Caki2 (cell line): ENCODE results near the gene SLC12A5. TPM values are rescaled to one million over a fixed set of nuclear protein-coding genes. Genes with fewer than 3 reads are reported as not detected.
"Not testable (repeated sequence)": the region's sequence is repeated elsewhere in the genome, so short reads cannot be mapped to it uniquely, and the experiment has no call there.

Source experiments
- DNase-seq: peaks from one replicate; pipeline ENCODE4 v3.0.0-alpha.2; 2015; ENCODE audit warnings: low read depth
- in situ Hi-C: cut with HindIII; loops from 2 replicates; pipeline ENCODE4 v1.10.0; 2016; ENCODE audit warnings: low sequenced_read_pairs, low pct_unique_long_range_greater_than_20kb, mixed read lengths
- total RNA-seq: library from RNA; depleted of rRNA; stranded (reverse); fragments of >200 nt; shearing (Covaris generic); gene quantifications from 2 replicates; pipeline ENCODE4 v1.2.3, GENCODE V29; 2014; ENCODE audit warnings: low replicate concordance

SLC12A5 gene
- total RNA-seq, 1 experiment from 2014 or later, result 7.9 TPM

DNA sequence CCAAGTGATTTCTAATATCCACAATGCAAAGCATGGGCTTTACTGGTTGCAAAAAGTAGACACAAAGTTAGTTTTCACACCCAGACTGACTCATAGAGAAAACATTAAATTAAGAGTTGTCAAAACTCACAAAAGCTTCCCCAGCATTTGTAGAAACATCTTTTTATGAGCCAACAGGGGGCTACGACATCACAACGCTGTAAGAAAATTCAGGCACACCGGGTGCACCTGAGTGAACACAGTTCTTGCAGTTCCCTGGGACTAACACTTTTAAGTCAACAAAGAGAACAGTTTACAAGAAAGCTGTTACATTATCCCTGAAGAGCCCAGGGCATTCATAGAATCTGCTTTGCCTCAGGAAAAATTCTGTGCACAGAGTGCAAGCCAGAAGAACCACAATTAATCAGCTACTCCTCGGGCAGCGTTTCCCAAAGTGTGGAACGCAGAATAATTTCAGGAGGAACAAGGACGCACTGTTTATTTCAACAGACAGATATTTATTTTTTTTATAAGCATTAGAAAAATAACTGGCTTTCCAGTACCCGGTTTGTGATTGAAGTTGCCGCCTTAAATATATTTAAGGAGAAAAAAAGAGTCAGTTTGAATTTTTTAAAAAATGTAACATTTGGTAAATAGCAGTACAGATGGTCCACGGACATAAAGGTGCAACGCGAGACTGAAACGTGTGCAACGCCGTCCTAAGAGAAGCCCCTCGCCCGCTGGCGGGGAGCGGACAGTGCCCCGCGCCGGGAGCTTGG, 59.6 kb downstream of the SLC12A5 start:
- in situ Hi-C loops, result no loop called here
- DNase-seq, result peak; percentile 25

DNA sequence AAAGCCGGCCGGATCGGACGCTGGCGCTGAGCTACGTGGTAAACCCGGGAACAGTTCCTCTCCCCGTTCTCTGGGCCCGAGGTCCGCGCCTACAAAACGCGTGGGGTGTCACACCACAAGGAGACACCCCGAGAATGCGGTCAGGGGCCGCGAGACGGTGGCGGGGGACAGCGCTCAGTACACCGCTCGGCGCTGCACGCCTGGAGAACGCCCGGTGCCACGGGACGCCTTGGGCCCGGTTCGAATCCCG, 60.1 kb downstream of the SLC12A5 start:
- in situ Hi-C loops, result no loop called here
- no peak for DNase-seq

DNA sequence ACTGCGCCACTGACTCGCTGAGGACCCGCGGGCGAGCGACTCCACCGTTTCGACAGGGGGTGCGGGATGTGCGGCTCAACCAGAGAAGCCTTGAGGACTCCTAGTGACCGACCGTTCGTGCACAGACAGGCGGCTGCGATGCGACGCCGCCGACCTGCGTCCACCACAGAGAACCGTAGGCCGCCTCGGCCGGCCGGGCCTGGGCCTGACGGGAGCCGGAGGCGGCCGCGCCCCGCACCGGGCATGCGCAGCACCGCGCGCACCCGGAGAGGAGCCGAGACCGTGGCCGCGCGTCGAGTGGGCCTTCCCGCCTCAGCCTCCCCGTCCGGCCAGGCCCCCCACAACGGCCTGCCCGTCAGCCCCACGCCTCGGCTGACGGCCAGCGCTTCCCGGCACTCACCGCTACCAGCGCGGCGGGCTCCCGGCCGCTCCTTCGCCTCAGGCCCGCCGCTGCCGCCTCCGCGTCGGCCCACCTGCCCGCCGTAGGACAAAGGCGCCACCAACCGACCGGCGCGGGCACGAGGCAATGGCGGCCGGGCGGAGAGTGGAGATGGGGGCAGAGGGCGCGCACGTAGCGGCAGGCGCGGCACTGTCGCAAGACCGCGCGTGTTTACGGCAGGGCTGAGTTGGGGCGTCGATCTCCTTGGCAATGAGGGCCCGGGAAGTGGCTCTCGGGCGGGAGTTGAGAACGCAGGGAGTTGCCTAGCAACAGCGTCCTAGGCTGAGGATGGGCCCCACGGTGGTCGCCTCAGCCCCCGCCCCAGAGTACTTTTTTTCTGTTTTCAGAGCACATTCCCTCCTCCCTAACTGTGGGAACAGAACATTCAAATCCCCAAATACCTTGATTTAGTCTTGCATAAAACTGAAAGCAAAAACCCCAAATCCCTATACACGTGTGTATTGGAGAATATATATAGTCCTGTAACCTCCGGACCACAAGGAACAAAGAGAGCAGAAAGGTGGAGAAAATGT, 60.7 kb downstream of the SLC12A5 start, which contains the start of gene NCOA5:
TSS of gene NCOA5 (minus strand) at position 546 of the 972 bp plus-strand sequence. CDS start 10,538 bp downstream, outside the sequence.
- in situ Hi-C loops, result no loop called here

GRCh38 chr20:46091622-46092535, 62.9 kb downstream of the SLC12A5 start:
- in situ Hi-C loops, DNase-seq: not testable (repeated sequence)

More for the DNA sequence above, 60.7 kb downstream of the SLC12A5 start, which contains the start of gene NCOA5:
- DNase-seq, result peak; percentile 97

DNA sequence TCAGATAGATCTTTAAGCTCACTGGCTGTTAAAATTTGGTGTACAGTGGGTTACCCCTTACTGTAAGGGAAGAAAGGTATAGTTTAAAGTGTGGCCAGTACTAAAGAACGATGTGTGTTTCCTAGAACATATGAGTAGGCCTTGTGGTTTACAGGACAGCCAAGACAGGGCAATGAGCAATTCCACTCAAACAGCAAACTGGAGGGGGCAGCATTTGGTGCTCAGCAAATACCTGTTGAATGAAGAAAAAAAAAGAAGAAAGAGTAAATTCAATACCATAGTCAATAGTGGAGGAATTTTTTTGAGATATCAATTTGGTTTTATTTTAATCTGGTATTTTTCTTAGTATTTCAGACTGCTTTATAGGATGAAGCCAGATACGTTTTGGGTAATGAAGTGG, 64.5 kb downstream of the SLC12A5 start:
- in situ Hi-C loops, result no loop called here
- DNase-seq, result no peak

- DNase-seq, result no peak
- in situ Hi-C loops, result no loop called here
Measured at GRCh38 chr20:46099491-46100287, 70.7 kb downstream of the SLC12A5 start.

DNA sequence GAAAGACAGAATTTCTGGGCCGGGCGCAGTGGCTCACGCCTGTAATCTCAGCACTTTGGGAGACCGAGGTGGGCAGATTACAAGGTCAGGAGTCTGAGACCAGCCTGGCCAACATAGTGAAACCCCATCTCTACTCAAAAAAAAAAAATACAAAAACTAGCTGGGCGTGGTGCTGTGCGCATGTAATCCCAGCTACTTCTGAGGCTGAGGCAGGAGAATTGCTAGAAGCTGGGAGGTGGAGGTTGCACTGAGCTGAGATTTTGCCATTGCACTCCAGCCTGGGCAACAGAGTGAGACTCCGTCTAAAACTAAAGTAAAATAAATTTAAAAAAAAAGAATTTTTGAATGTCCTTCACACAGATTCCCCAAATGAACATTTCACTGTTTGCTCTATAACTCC, 71.4 kb downstream of the SLC12A5 start:
- DNase-seq, in situ Hi-C loops: not testable (repeated sequence)

- no peak for DNase-seq
- in situ Hi-C loops, result no loop called here
Measured at GRCh38 chr20:46100988-46101387, 72.0 kb downstream of the SLC12A5 start.

GRCh38 chr20:46101957-46102356, 72.9 kb downstream of the SLC12A5 start:
- in situ Hi-C loops, result no loop called here
- DNase-seq, result no peak

GRCh38 chr20:46102940-46103339, 73.9 kb downstream of the SLC12A5 start:
- DNase-seq, result no peak
- in situ Hi-C loops, result no loop called here

DNA sequence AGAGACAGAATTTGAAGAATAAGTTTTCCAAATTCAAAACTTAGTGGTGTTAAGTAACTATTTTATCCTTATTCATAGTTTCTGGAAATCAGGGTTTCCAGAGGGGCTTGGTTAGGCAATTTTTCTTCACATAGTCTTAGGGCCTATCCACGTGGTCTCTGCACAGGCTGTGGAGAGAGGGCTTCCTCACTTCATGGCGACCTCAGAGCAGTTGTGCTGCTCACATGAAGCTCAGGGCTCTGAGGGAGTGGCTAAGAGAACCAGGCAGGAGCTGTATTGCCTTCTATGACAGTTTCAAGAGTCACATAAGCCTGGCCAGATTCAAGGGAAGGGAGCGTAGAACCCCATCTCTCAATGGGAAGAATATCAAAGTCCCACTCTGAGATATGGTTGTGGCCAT, 75.2 kb downstream of the SLC12A5 start:
- in situ Hi-C loops, result no loop called here

GRCh38 chr20:46107061-46107460, 78.0 kb downstream of the SLC12A5 start:
- no peak for DNase-seq
- in situ Hi-C loops, result no loop called here

More for the DNA sequence above, 75.2 kb downstream of the SLC12A5 start:
- no peak for DNase-seq

DNA sequence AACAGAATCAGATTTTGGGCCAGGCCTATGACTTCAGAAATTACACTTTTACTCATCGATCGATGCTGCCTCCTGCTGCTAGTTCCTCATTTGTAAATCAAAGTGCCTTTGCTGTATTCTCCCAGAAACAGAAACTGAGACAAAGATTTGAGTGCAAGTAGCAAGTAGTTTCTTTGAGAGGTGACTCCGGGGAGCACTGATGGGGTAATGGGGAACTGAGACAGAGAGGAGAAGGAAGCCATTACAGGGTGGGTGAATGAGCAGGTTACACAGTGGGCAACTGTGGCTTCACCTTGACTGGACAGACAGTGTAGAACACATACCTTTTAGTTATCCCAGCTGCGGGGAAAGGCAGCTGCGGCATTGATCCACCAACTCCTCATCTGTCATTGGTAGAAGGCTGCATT, 79.4 kb downstream of the SLC12A5 start:
- no peak for DNase-seq
- in situ Hi-C loops, result no loop called here

- no peak for DNase-seq
- in situ Hi-C loops, result no loop called here
Measured at GRCh38 chr20:46108976-46109375, 80.0 kb downstream of the SLC12A5 start.
